T-helper 9 cell (primary cell): ENCODE data around the gene GNAO1.

Experiments used
- DNase-seq: peaks from one replicate; pipeline ENCODE4 v3.0.0-alpha.2; 2020

Gene GNAO1

GRCh38 chr16:56315955-56316354 lies 124.7 kb downstream of the GNAO1 start:
- no peak for DNase-seq

GRCh38 chr16:56316545-56316944 lies 125.3 kb downstream of the GNAO1 start:
- DNase-seq, result no peak

- peak; percentile 75 for DNase-seq
These were observed 126.9 kb downstream of the GNAO1 start for GRCh38 chr16:56317998-56318826.

- DNase-seq, result no peak
These were observed 127.5 kb downstream of the GNAO1 start for GRCh38 chr16:56318827-56319140.

- no peak for DNase-seq
These were observed 128.1 kb downstream of the GNAO1 start for GRCh38 chr16:56319376-56319775.

GRCh38 chr16:56320056-56320455 lies 128.8 kb downstream of the GNAO1 start:
- no peak for DNase-seq

- no peak for DNase-seq
These were observed 129.7 kb downstream of the GNAO1 start for GRCh38 chr16:56320811-56321558.

GRCh38 chr16:56321571-56321970 lies 130.3 kb downstream of the GNAO1 start:
- DNase-seq, result no peak

- no peak for DNase-seq
These were observed 133.1 kb downstream of the GNAO1 start for GRCh38 chr16:56324406-56324805.

- no peak for DNase-seq
These were observed 134.7 kb downstream of the GNAO1 start for GRCh38 chr16:56325956-56326355.

- DNase-seq, result no peak
These were observed 136.0 kb downstream of the GNAO1 start for GRCh38 chr16:56327071-56327928.

GRCh38 chr16:56327929-56328258 lies 136.6 kb downstream of the GNAO1 start:
- no peak for DNase-seq

- DNase-seq, result no peak
These were observed 137.2 kb downstream of the GNAO1 start for GRCh38 chr16:56328276-56329022.

- DNase-seq, result no peak
These were observed 138.6 kb downstream of the GNAO1 start for GRCh38 chr16:56329887-56330286.

GRCh38 chr16:56330476-56330875 lies 139.2 kb downstream of the GNAO1 start:
- DNase-seq, result no peak

GRCh38 chr16:56331399-56331798 lies 140.1 kb downstream of the GNAO1 start:
- DNase-seq, result no peak

GRCh38 chr16:56331915-56332314 lies 140.6 kb downstream of the GNAO1 start:
- no peak for DNase-seq

GRCh38 chr16:56332464-56333079 lies 141.3 kb downstream of the GNAO1 start:
- no peak for DNase-seq

- no peak for DNase-seq
These were observed 143.5 kb downstream of the GNAO1 start for GRCh38 chr16:56334761-56335160.

GRCh38 chr16:56336071-56336688 lies 144.9 kb downstream of the GNAO1 start:
- no peak for DNase-seq

- DNase-seq, result no peak
These were observed 145.4 kb downstream of the GNAO1 start for GRCh38 chr16:56336711-56337110.
